Uterus (tissue), 2 donors: ENCODE measurements around the gene ZNF710.

ENCODE experiments used
- POLR2A ChIP-seq, 2 donors: fragments of 450-650 bp; IDR thresholded peaks; one replicate each; pipeline ENCODE4 v1.6.1; 2016; ENCODE audit warnings: antibody characterized with exemption in 2 of 2, mild to moderate bottlenecking in 1 of 2, moderate library complexity in 1 of 2
- TF ChIP-seq, protein P1 (sequence below), 4 experiments: fragments of 200-600 bp in 2 of 4; fragments of 450-650 bp in 2 of 4; sonication (generic) in 2 of 4; IDR thresholded peaks; one replicate each; pipeline ENCODE4 v1.5.1; 2016 to 2019; ENCODE audit warnings: antibody characterized with exemption in 4 of 4, mild to moderate bottlenecking in 2 of 4, moderate library complexity in 1 of 4

GRCh38 chr15:90006217-90007075 is 5.3 kb downstream of the ZNF710 start:
- no peak for TF ChIP-seq POLR2A (IDR thresholded peaks at IDR 0.05)
- TF ChIP-seq, protein P1, sequence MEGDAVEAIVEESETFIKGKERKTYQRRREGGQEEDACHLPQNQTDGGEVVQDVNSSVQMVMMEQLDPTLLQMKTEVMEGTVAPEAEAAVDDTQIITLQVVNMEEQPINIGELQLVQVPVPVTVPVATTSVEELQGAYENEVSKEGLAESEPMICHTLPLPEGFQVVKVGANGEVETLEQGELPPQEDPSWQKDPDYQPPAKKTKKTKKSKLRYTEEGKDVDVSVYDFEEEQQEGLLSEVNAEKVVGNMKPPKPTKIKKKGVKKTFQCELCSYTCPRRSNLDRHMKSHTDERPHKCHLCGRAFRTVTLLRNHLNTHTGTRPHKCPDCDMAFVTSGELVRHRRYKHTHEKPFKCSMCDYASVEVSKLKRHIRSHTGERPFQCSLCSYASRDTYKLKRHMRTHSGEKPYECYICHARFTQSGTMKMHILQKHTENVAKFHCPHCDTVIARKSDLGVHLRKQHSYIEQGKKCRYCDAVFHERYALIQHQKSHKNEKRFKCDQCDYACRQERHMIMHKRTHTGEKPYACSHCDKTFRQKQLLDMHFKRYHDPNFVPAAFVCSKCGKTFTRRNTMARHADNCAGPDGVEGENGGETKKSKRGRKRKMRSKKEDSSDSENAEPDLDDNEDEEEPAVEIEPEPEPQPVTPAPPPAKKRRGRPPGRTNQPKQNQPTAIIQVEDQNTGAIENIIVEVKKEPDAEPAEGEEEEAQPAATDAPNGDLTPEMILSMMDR (IDR thresholded peaks at IDR 0.05) = no peak
